ENCODE data around the gene ATP13A4.
"Not testable (repeated sequence)": the region's sequence is repeated elsewhere in the genome, so short reads cannot be mapped to it uniquely, and the experiment has no call there.

Gene ATP13A4

GRCh38 chr3:193560091-193560490 is 5.4 kb upstream of the ATP13A4 start:
- DNase-seq = no peak

- no peak for DNase-seq
Measured at GRCh38 chr3:193559100-193559499, 4.4 kb upstream of the ATP13A4 start.

DNA sequence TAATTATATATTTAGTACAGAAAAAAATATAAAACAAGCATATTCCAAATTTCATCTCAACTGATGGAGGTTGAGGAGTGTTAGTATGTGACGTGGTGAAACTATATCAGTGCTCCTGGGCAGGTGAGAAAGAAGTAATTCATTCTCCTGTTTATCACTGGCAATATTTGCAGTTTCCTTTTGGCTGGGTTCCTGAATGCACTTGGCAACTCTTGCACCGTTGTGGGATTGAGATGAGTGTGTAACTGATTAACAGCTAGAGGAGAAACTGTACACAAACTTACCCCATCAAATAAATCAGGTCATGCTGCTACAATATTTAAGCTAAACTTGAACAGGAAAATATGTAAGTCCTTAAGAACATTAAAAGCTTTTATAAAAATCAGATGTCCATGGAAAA is 2.1 kb upstream of the ATP13A4 start:
- DNase-seq = no peak

DNA sequence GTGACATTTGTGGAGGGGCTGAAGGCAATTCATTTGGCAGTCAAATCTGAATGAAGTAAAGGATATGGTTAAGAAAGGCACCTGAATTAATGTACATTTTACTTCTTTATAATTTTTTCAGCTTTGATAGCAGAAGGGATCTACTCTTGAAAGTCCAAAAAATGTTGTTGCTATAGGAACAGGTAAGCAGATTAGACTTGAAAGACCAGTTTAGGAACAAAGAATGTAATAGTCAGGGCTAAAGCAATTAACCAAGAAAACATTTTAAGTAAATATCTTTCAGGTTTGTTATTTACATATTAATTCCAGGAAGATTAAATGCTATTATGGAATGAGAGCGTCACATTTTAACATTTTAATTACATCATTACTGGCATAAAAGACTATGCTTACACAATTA is 1.1 kb downstream of the ATP13A4 start:
- DNase-seq = no peak

DNA sequence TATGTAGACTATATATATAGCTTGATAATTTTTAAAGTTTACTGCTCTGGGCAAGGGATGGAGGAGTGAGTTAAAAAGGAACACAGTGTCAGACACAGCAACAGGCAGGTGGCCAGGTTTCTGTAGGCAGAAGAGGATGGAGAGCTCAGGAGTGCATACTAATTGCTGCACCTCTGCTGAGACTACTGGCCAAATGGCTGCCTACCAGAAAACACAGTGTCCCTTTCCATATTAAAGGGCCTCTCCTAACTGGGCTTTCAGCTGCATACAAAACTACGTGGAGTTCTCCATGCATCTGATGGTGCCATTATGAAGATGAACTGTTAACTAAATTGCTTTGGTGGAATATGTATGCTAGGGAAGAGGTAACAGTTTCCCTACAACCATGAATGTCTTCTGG is 1.8 kb downstream of the ATP13A4 start:
- DNase-seq = no peak

GRCh38 chr3:193548406-193548805 is 6.3 kb downstream of the ATP13A4 start:
- DNase-seq = no peak

DNA sequence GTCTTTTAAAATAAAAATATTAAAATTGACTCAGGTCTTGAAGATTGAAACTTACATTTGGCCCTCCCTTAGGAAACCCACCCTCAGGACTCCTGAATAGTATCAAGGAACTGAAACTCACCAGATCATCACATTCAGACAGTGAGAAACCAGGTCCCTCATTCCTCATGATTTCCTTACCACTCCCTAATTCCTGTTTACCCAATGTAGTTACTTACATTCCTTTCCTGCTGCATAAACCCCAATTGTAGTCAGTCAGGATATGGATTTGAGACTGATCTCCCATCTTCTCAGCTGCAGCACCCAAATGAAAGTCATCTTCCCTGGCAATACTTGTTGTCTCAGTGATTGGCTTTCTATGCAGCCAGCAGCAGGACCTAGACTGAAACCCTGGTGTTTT is 8.6 kb downstream of the ATP13A4 start:
- DNase-seq = no peak

DNA sequence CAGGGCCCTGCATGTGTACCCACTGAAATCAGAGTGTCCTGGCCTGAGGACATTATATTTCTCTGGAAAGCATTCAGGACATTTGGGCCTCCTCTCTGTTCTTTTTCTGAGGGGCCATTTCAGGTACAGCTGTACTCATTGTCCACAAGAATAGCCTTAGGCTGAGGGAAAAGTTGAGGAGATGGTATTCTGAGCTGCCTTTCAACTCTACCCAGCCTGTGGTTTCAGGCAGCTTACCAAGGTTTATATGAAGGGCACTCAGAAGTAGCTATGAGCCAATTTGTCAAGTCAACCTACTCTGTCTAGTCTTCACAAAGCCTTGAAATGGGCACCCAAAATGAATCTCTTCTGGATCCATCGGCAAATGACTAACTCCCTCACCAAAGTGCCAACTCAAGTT is 9.4 kb downstream of the ATP13A4 start:
- no peak for DNase-seq

GRCh38 chr3:193544289-193544688 is 10.4 kb downstream of the ATP13A4 start:
- no peak for DNase-seq

GRCh38 chr3:193530231-193531165 is 24.2 kb downstream of the ATP13A4 start:
- no peak for DNase-seq

DNA sequence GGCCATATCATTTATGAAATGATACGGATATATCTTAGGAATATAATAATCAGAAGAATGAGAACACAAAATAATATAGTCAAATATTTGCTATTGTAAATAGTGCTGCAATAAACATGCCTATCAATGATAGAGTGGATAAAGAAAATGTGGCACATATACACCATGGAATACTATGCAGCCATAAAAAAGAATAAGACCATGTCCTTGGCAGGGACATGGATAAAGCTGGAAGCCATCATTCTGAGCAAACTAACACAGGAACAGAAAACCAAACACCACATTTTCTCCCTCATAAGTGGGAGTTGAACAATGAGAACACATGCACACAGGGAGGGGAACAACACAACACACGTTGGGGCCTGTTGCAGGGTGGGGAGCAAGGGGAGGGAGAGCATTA is 28.6 kb downstream of the ATP13A4 start:
- not testable (repeated sequence) for DNase-seq

GRCh38 chr3:193522473-193522872 is 32.2 kb downstream of the ATP13A4 start:
- no peak for DNase-seq

GRCh38 chr3:193520738-193521137 is 34.0 kb downstream of the ATP13A4 start:
- DNase-seq = no peak

DNA sequence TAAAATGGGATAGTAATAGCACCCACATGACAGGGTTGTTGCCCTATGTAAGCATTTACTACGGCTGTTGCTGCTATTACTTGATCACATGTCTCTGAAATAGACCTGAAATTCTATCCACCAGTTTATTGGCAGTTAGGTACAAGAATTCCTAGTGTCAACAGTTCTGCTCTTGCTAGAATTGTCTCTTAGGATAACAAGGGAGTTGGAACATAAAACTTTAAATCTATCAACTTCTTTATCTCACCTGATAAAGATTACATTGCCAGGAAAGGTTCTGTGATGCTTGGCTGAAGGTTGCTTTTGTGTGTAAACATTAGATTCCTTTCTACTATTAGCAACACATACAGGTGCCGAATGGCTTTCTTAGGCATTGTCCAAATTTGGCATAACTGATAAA is 38.7 kb downstream of the ATP13A4 start:
- DNase-seq = no peak

GRCh38 chr3:193510154-193510553 is 44.5 kb downstream of the ATP13A4 start:
- DNase-seq = no peak

- no peak for DNase-seq
Measured at GRCh38 chr3:193509103-193509965, 45.4 kb downstream of the ATP13A4 start.

- no peak for DNase-seq
Measured at GRCh38 chr3:193508108-193508507, 46.6 kb downstream of the ATP13A4 start.

GRCh38 chr3:193507566-193507965 is 47.1 kb downstream of the ATP13A4 start:
- no peak for DNase-seq

DNA sequence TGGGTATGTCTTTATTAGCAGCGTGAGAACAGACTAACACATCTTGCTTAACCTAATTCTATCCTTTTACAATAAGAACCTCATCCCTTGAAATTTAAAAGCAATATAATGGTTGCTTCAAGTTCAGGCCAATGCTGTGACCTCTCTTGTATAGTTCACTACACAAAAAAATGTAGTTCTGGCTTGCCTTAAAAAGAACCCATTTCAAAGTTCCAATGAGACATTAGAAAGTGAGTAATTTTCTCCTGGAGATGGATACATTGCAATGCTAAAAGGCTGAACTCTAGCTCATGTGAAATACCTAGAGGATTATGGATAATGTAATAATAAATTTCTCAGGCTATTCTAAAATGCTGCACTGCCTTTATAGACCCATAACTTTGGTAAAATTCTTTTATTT is 47.8 kb downstream of the ATP13A4 start:
- DNase-seq = no peak

- DNase-seq = no peak
Measured at GRCh38 chr3:193502871-193503270, 51.8 kb downstream of the ATP13A4 start.

- no peak for DNase-seq
Measured at GRCh38 chr3:193499801-193500485, 54.8 kb downstream of the ATP13A4 start.

- no peak for DNase-seq
Measured at GRCh38 chr3:193499136-193499770, 55.4 kb downstream of the ATP13A4 start.

DNA sequence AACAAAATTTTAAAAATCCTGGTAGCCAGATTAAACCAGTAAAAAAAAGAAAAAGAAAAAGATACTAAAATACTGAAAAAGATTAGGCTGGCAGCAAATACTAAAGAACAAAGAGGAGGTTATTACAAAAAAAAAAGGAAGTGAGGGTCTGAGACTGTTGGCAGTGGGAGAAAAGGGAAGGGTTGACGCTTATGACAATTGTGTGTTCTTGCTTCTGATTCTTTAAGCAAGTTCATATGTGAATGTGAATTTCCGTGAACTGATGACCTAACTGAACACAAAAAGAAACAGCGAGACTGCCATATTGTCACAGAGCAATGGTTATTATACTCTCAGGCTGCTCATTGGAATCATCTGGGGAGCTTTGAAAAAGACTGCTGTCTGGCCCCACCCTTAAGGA is 56.5 kb downstream of the ATP13A4 start:
- no peak for DNase-seq
